Parathyroid adenoma (tissue), 2 donors: ENCODE measurements around the gene BTRC.

Experiments
- H2AFZ ChIP-seq: fragments of 300-600 bp; sonication (generic); one replicate; pipeline ENCODE4 v1.7.0; 2017; ENCODE audit warnings: antibody characterized with exemption, mild to moderate bottlenecking
- H3K27ac ChIP-seq: fragments of 300-600 bp; sonication (generic); one replicate; pipeline ENCODE4 v1.7.0; 2017
- H3K27me3 ChIP-seq: fragments of 300-600 bp; sonication (generic); one replicate; pipeline ENCODE4 v1.7.0; 2017; ENCODE audit warnings: low read length; ENCODE audit not compliant: control insufficient read depth, insufficient read depth
- H3K36me3 ChIP-seq: fragments of 300-600 bp; sonication (generic); one replicate; pipeline ENCODE4 v1.7.0; 2017; ENCODE audit warnings: low read length; ENCODE audit not compliant: control insufficient read depth, insufficient read depth
- H3K4me1 ChIP-seq: fragments of 300-600 bp; sonication (generic); one replicate; pipeline ENCODE4 v1.7.0; 2017; ENCODE audit warnings: control low read depth
- H3K4me2 ChIP-seq: fragments of 300-600 bp; sonication (generic); one replicate; pipeline ENCODE4 v1.7.0; 2017; ENCODE audit warnings: low read length
- H3K4me3 ChIP-seq: fragments of 300-600 bp; sonication (generic); one replicate; pipeline ENCODE4 v1.7.0; 2017; ENCODE audit warnings: low read depth, low read length
- H3K79me2 ChIP-seq: fragments of 300-600 bp; sonication (generic); one replicate; pipeline ENCODE4 v1.7.0; 2017; ENCODE audit warnings: control low read depth
- H3K9ac ChIP-seq: fragments of 300-600 bp; sonication (generic); one replicate; pipeline ENCODE4 v1.7.0; 2017; ENCODE audit warnings: mild to moderate bottlenecking
- H3K9me3 ChIP-seq: fragments of 300-600 bp; sonication (generic); one replicate; pipeline ENCODE4 v1.7.0; 2017; ENCODE audit warnings: low read length; ENCODE audit not compliant: control insufficient read depth
- TF ChIP-seq, protein P1 (sequence below): fragments of 300-600 bp; sonication (generic); IDR thresholded peaks from one replicate; pipeline ENCODE4 v1.7.0; 2017; ENCODE audit warnings: antibody characterized with exemption, mild to moderate bottlenecking
- donor health status: primary hyperparathyroidism.

BTRC gene

DNA sequence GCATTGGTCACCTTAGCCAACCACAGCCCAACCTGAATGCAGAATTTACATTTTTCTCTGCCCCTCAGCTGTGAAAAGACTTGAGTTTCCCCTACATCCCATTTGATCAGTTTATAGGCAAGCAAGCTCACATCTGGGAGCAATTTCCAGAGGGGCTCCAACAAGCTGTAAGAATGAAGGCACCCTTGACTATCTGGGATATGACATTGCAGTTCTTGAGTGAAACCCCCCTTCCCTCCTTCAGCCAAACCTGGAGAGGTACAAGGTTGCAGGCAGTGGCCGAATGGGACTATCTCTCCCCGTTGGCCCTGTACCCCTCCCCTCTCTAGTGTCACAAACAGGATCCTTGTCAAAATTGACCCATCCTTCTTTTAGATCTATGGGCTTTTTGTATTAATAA lies 203.6 kb downstream of the BTRC start:
- H3K4me3 ChIP-seq, result no peak overlapping the region
- H3K27ac ChIP-seq, result no peak overlapping the region
- H3K9me3 ChIP-seq, result no peaks in the 10 kb centered on the region
- H3K4me1 ChIP-seq, result no peaks in the 10 kb centered on the region
- TF ChIP-seq, protein P1, sequence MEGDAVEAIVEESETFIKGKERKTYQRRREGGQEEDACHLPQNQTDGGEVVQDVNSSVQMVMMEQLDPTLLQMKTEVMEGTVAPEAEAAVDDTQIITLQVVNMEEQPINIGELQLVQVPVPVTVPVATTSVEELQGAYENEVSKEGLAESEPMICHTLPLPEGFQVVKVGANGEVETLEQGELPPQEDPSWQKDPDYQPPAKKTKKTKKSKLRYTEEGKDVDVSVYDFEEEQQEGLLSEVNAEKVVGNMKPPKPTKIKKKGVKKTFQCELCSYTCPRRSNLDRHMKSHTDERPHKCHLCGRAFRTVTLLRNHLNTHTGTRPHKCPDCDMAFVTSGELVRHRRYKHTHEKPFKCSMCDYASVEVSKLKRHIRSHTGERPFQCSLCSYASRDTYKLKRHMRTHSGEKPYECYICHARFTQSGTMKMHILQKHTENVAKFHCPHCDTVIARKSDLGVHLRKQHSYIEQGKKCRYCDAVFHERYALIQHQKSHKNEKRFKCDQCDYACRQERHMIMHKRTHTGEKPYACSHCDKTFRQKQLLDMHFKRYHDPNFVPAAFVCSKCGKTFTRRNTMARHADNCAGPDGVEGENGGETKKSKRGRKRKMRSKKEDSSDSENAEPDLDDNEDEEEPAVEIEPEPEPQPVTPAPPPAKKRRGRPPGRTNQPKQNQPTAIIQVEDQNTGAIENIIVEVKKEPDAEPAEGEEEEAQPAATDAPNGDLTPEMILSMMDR, result no peak
- H3K9ac ChIP-seq, result no peak overlapping the region
- H3K36me3 ChIP-seq, result no peaks in the 10 kb centered on the region
- H2AFZ ChIP-seq, result no peak overlapping the region
- H3K4me2 ChIP-seq, result no peak overlapping the region
- H3K79me2 ChIP-seq, result no peaks in the 10 kb centered on the region
- H3K27me3 ChIP-seq, result no peaks in the 10 kb centered on the region

DNA sequence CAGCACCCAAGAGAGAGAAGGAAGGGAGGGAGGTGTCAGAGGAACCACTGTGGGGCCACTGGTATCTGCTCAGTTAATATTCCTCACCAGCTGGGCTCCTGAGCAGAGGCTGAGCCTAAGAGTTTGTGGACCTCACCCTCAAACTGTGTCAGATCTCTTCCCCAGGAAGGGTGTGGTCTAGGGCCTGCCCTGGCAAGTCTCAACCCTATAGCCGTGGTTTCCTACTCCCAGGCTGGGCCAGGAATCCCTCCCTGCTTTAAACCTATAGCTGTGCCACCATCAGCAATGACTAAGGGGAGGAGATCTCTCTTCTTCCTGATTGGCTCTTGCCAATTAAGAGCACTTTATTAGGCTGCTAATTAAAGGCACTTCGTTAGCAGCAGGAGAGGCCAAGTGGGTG lies 204.2 kb downstream of the BTRC start:
- Histone ChIP-seq H3K27me3 (no peaks in the 10 kb centered on the region), H3K27ac (no peak overlapping the region), H3K4me3 (no peak overlapping the region), H3K4me2 (no peak overlapping the region), H3K9ac (no peak overlapping the region), H3K79me2 (no peaks in the 10 kb centered on the region), H3K4me1 (no peaks in the 10 kb centered on the region), H3K9me3 (no peaks in the 10 kb centered on the region), H2AFZ (no peak overlapping the region), H3K36me3 (no peaks in the 10 kb centered on the region)
- TF ChIP-seq, protein P1, result no peak

DNA sequence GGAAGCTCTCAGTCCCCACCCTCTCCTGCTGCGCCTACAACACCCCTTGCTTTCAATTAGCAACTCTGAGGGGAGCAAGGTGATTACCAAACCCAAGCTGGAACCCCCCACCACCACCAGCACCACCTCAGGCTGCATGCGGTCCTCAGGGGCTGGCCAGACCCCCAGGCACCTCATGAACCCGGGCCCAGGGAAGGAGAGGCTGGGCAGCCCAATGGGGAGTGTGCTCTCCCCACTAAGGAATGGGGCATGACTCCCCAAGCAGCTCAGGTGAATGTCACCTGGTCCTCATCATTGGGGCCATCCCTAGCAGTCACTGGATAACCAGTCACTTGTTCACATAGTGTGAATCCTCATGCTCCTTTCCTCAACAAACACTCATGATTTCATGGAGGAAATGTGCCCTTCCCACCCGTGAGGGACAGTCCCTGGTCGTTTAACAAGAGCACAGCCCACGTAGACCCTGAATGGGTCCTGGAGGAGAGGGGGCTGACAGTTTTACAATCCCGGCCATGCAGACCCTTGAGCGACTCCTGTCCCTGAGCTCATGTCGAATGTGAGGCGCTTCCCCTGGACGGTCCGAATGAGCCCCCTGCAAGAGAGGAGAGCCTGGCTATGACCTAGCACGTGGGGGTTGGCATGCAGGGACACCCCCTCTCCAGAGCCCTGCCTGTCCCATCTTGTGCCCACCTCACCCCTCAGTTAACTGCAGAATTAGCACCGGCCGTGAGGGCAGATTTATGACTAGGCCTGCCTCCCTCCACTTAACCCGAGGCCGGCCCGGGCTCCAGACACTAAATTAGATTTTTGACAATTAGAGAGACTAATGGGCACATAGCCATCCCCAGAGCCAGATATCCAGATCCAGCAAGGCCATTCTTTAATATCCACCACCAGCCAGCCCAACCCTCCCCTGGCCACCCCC lies 205.0 kb downstream of the BTRC start:
- no peaks in the 10 kb centered on the region for H3K4me1 ChIP-seq
- no peaks in the 10 kb centered on the region for H3K36me3 ChIP-seq
- no peaks in the 10 kb centered on the region for H3K79me2 ChIP-seq
- H3K4me2 ChIP-seq, result no peak overlapping the region
- H3K9me3 ChIP-seq, result no peaks in the 10 kb centered on the region
- no peaks in the 10 kb centered on the region for H3K27me3 ChIP-seq
- H3K4me3 ChIP-seq, result no peak overlapping the region
- H3K27ac ChIP-seq, result no peak overlapping the region
- H3K9ac ChIP-seq, result no peak overlapping the region
- no peak overlapping the region for H2AFZ ChIP-seq
- TF ChIP-seq, protein P1, result no peak

DNA sequence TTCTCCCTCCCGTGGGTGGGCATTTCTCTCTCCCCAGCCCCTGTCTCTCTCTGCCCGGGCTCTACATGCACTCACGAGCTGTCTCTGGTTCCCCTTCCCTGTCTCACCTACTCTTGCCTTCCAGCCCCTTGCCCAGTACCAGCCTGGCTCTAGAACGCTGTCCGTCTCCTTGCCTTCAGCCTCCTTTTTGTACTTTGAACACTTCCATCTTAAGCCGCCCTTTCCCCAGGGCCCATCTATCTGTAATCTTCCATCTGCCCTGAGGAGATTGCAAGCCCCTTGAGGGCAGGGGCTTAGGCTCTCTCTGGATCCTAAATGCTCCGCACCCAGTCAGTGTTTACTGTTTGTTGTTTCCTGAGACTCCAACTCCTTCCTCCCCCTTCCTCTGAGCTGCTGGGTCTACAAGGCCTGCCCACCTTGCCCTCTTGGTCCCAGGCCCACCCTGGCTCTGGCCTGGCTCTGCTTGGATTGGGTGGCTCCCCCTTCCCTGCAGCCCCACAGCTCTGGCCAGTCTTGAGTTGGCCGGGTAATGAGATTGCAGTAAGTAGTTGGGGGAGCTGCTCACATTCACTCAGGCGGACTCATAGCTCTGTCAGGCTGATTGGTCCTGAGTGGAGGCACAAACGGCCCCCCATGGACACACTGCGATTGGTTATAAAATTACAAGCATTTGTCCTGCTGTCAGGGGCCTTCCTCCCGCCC lies 205.8 kb downstream of the BTRC start:
- Histone ChIP-seq H3K4me2 (no peak overlapping the region), H3K36me3 (no peaks in the 10 kb centered on the region), H2AFZ (no peak overlapping the region), H3K79me2 (no peaks in the 10 kb centered on the region), H3K9ac (no peak overlapping the region), H3K27me3 (peaks cover under 1% of the 10 kb centered on the region), H3K27ac (no peak overlapping the region), H3K4me3 (no peak overlapping the region), H3K9me3 (no peaks in the 10 kb centered on the region), H3K4me1 (no peaks in the 10 kb centered on the region)
- TF ChIP-seq, protein P1, result no peak
